GM10847 (cell line): ENCODE measurements around the gene SRSF9.
A peak's percentile ranks its signal among the peaks of the same experiment; 100 is the strongest.

Experiments
- POLR2A ChIP-seq: IDR thresholded peaks from 2 replicates; pipeline ENCODE4 v1.6.1; 2011; ENCODE audit not compliant: insufficient read length; ENCODE audit errors: extremely low read depth

The SRSF9 gene

DNA sequence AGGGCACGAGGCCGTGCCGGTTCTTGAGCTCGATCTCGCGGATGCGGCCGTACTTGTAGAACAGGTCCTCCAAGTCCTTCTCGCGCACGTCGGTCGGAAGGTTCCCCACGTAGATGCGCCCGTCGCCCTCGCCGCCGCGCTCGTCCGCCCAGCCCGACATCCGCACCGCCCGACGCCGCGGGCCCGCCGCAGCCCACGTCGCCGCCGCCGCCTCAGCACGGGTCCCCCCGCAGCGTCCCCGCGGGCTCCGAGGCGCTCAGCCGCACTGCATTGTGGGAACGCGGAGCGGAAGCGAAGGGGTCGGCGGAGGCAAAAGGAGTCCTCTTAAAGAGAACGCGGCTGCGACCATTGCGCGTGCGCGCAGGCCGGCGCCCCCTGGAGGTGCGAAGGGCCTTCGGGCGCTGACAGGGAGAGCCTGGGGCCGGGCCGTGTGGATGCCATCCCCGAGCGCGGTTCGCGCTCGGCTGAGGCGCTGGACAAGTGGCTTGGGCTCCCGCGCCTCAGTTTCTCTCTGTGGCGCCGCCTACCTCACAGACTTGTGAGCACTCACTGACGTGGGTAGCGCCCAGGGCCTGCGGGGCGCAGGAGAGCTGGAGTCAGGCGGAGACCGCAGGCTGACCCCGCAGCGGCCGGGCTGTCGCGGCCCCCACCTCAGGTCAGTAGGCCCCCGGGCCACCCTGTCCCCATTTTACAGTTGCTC is at the start of gene SRSF9:
Gene SRSF9 (minus strand): TSS at position 299 of the 700 bp plus-strand sequence. CDS start 139 bp downstream, at position 160.
- peak; percentile 95 for TF ChIP-seq POLR2A

DNA sequence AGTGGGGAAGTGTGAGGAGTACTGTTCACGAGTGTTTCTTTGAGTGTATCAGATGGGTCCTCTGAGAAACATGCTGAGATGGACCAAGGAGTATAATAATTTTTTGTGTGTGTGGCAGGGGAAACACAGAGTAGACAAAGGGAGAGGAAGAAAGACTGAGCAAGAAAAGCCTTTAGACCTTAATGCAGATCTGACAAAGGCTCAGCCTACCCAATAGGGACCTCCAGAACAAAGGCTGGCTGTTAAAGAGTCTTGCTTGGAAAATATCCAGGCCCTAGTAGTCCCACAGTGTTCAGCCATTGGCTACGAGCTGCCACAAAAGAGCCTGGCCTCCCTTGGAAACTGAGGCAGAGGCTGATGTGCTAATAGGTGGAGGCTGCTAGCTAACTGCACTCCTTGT is 45.9 kb upstream of the SRSF9 start:
- TF ChIP-seq POLR2A, result no peak

- no peak for TF ChIP-seq POLR2A
Observed at GRCh38 chr12:120514002-120514401, 44.5 kb upstream of the SRSF9 start.

DNA sequence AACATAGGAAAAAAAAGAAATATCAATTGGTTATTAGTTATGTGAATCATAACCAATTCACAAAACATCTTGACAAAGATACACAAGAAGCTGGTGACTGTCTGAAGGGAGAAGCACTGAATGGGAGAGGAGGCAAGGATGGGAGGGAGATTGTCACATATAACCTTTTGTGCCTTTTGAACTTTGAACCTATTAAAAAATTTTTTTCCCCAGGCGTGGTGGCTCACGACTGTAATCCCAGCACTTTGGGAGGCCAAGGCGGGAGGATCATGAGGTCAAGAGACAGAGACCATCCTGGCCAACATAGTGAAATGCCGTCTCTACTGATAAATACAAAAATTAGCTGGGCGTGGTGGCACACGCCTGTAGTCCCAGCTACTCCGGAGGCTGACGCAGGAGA is 39.0 kb upstream of the SRSF9 start:
- no peak for TF ChIP-seq POLR2A

DNA sequence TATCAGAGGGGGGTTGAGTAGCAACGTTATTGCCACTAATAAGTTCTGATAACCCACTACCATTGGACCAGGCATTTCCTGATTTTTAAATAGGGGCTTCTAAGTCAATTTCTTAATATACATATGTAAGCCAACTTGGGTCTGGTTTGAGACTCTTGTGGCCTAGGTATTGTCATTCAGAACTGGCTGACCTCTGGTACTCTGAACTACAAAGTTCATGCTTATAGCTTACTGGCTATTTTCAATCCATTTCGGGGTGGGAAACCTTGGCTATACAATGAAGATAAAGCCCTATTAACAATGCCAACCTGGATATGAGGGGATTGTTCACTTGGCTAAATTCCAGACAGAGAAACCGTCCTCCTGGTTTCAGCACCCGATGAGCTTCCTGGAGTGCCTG is 35.0 kb upstream of the SRSF9 start:
- no peak for TF ChIP-seq POLR2A

DNA sequence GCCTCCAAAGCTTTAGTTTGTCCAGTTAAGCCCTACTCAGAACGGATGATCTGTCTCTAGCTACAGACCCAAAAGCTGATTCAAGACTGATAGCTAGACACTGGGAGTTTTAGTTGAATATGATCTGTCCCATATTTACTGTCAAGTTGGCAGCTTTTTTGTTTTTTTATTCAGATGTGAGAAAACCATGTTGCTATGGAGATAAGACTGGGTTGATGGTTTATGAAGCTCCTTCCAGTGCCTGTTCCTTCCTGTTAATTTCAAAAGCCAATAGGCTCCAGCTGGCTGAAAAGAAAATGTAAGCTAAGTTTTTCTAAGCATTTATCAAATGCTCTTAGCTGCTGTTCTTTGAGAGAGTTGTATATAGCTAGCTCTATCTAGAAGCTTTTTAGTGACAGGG is 31.0 kb upstream of the SRSF9 start:
- no peak for TF ChIP-seq POLR2A

GRCh38 chr12:120498870-120499515 is 29.4 kb upstream of the SRSF9 start:
- no peak for TF ChIP-seq POLR2A

- TF ChIP-seq POLR2A, result no peak
Observed at GRCh38 chr12:120497524-120498150, 28.1 kb upstream of the SRSF9 start.

- TF ChIP-seq POLR2A, result no peak
Observed at GRCh38 chr12:120496413-120497340, 27.1 kb upstream of the SRSF9 start.

- TF ChIP-seq POLR2A, result peak; percentile 95
Observed at GRCh38 chr12:120495731-120496412, 26.3 kb upstream of the SRSF9 start, which contains the start of gene DYNLL1. TSS of gene DYNLL1 (plus strand) at chr12:120496113. CDS start at chr12:120496422, 309 bp downstream.

GRCh38 chr12:120495186-120495730 is 25.7 kb upstream of the SRSF9 start:
- TF ChIP-seq POLR2A, result no peak

- no peak for TF ChIP-seq POLR2A
Observed at GRCh38 chr12:120490833-120491512, 21.4 kb upstream of the SRSF9 start.

DNA sequence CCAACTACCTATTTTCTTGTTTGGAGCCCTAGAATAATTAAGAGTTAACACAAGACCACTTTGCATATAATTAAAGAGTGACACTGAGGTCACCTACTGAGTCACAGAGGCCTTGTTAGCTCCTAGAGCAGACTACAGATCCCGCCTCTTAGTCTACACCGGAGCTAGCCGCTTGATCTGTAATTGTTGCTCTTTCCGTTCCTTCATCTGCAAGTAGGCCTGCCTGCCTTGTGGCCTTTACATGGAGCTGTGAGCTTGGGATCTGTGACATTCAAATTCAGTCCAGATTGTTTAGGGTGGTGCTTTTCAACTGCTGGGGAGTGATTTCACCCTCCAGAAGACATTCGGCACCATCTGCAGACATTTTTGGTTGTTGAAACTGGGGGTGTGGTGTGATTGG is 20.8 kb upstream of the SRSF9 start:
- no peak for TF ChIP-seq POLR2A

- no peak for TF ChIP-seq POLR2A
Observed at GRCh38 chr12:120489018-120489417, 19.5 kb upstream of the SRSF9 start.
